SK-N-SH treated with all-trans-retinoic acid at 6 μM for 48 hours (cell line): ENCODE measurements around the gene KANSL2.
A peak's percentile ranks its signal among the peaks of the same experiment; 100 is the strongest.
"Not testable (repeated sequence)": the region's sequence is repeated elsewhere in the genome, so short reads cannot be mapped to it uniquely, and the experiment has no call there.

Experiments used
- ATAC-seq: fragments of 200-7000 bp; cut with Tn5 transposase; 3 replicates; pipeline ENCODE4 v1.9.1; 2020; ENCODE audit warnings: mild to moderate bottlenecking, moderate library complexity
- CSDC2 ChIP-seq: fragments of 250-450 bp; sonication (Bioruptor Pico); IDR thresholded peaks from 2 replicates; pipeline ENCODE4 v1.5.0; 2020; ENCODE audit warnings: mild to moderate bottlenecking, moderate library complexity
- CSRNP3 ChIP-seq: fragments of 250-450 bp; sonication (Bioruptor Pico); IDR thresholded peaks from 2 replicates; pipeline ENCODE4 v1.5.1; 2021; ENCODE audit warnings: mild to moderate bottlenecking, moderate library complexity
- ESRRG ChIP-seq: fragments of 250-450 bp; sonication (Bioruptor Pico); IDR thresholded peaks from 2 replicates; pipeline ENCODE4 v1.6.1; 2021; ENCODE audit warnings: mild to moderate bottlenecking
- GLIS3 ChIP-seq: fragments of 250-450 bp; sonication (Bioruptor Pico); IDR thresholded peaks from 2 replicates; pipeline ENCODE4 v1.5.0; 2020; ENCODE audit warnings: mild to moderate bottlenecking, moderate library complexity
- ISL1 ChIP-seq: fragments of 250-450 bp; sonication (Bioruptor Pico); IDR thresholded peaks from 2 replicates; pipeline ENCODE4 v2.1.2; 2022; ENCODE audit warnings: mild to moderate bottlenecking, moderate library complexity
- OSR1 ChIP-seq: fragments of 250-450 bp; sonication (Bioruptor Pico); IDR thresholded peaks from 2 replicates; pipeline ENCODE4 v1.8.0; 2022; ENCODE audit warnings: moderate library complexity, mild to moderate bottlenecking, inconsistent platforms
- POU6F1 ChIP-seq: fragments of 250-450 bp; sonication (Bioruptor Pico); IDR thresholded peaks from 2 replicates; pipeline ENCODE4 v1.8.0; 2021; ENCODE audit warnings: low read depth, mild to moderate bottlenecking, moderate library complexity, borderline replicate concordance
- PPARA ChIP-seq: fragments of 250-450 bp; sonication (Bioruptor Pico); IDR thresholded peaks from 2 replicates; pipeline ENCODE4 v1.5.0; 2020; ENCODE audit warnings: mild to moderate bottlenecking, borderline replicate concordance
- RARB ChIP-seq: fragments of 250-450 bp; sonication (Bioruptor Pico); IDR thresholded peaks from 2 replicates; pipeline ENCODE4 v1.8.0; 2021; ENCODE audit warnings: mild to moderate bottlenecking, moderate library complexity
- SNAI2 ChIP-seq: fragments of 250-450 bp; sonication (Bioruptor Pico); IDR thresholded peaks from 2 replicates; pipeline ENCODE4 v1.5.0; 2020; ENCODE audit warnings: mild to moderate bottlenecking, moderate library complexity
- TCF4 ChIP-seq: fragments of 250-450 bp; sonication (Bioruptor Pico); IDR thresholded peaks from 2 replicates; pipeline ENCODE4 v1.8.0; 2021; ENCODE audit warnings: mild to moderate bottlenecking, moderate library complexity, borderline replicate concordance
- TOX ChIP-seq: fragments of 250-450 bp; sonication (Bioruptor Pico); IDR thresholded peaks from 2 replicates; pipeline ENCODE4 v1.8.0; 2021; ENCODE audit warnings: mild to moderate bottlenecking, moderate library complexity, borderline replicate concordance
- ZC3H10 ChIP-seq: fragments of 250-450 bp; sonication (Bioruptor Pico); IDR thresholded peaks from 2 replicates; pipeline ENCODE4 v1.5.1; 2021; ENCODE audit warnings: mild to moderate bottlenecking, moderate library complexity
- ZFP30 ChIP-seq: fragments of 450-650 bp; formaldehyde crosslinking; IDR thresholded peaks from 2 replicates; pipeline ENCODE4 v1.5.0; 2022; ENCODE audit warnings: mild to moderate bottlenecking, moderate library complexity
- ZNF8 ChIP-seq: fragments of 450-650 bp; formaldehyde crosslinking; IDR thresholded peaks from 2 replicates; pipeline ENCODE4 v1.5.0; 2020; ENCODE audit warnings: mild to moderate bottlenecking, moderate library complexity
- TF ChIP-seq, protein P1 (sequence below): fragments of 250-450 bp; sonication (Bioruptor Pico); IDR thresholded peaks from 2 replicates; pipeline ENCODE4 v1.5.1; 2020; ENCODE audit warnings: low read depth, mild to moderate bottlenecking, moderate library complexity
- TF ChIP-seq, protein P2 (sequence below): fragments of 250-450 bp; sonication (Bioruptor Pico); IDR thresholded peaks from 2 replicates; pipeline ENCODE4 v1.8.0; 2020; ENCODE audit warnings: mild to moderate bottlenecking, moderate library complexity, borderline replicate concordance
- TF ChIP-seq, protein P3 (sequence below): fragments of 250-450 bp; sonication (Bioruptor Pico); IDR thresholded peaks from 2 replicates; pipeline ENCODE4 v1.5.0; 2020; ENCODE audit warnings: mild to moderate bottlenecking, moderate library complexity

KANSL2 gene, protein sequence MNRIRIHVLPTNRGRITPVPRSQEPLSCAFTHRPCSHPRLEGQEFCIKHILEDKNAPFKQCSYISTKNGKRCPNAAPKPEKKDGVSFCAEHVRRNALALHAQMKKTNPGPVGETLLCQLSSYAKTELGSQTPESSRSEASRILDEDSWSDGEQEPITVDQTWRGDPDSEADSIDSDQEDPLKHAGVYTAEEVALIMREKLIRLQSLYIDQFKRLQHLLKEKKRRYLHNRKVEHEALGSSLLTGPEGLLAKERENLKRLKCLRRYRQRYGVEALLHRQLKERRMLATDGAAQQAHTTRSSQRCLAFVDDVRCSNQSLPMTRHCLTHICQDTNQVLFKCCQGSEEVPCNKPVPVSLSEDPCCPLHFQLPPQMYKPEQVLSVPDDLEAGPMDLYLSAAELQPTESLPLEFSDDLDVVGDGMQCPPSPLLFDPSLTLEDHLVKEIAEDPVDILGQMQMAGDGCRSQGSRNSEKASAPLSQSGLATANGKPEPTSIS

DNA sequence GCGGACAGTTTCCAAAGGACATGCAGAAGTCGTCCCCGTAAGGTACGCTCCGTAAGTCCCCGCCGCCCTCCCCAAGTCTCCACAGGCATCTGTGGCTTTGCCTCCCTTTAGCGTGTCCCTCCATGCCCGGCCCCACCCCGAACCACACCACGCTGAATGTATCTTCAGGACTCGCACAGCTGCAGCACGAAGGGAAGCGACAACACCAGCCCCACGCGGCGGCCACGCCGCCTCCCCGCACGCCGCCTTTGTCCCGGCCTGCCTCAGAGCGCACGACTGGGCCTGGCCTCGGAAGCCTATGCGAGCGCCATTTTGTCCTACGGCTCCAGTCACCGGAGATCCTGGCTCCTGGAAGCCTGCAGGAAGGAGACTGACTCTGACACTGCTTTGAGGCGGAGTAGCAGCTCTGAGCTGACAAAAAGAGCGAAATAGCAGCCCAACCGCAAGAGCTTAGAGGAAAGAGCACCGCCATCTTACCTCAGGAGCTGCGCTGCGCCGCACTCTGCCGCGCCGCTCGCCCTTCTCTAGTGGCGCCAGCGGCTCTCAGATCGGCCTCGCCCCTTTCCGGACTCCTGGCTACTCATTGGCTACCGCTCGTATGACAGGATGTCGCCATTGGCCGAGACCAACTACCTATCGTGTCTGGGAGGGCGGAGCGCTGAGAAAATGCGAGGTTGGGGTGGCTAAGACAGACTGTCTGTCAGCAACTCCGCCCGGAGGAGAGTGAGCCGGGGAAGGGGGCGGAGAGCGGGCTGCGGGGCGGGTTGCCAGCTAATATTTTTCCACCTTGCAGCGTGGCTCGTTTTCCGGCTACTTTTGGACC lies at the start of gene KANSL2:
TSS of gene KANSL2 (minus strand) at position 529 of the 823 bp plus-strand sequence. CDS start 606 bp downstream, outside the sequence.
- TF ChIP-seq RARB (CRISPR knock-in tag) (no peak), CSRNP3 (CRISPR knock-in tag) (0 out of 2 replicates have a peak, but pooled peaks have one; percentile 48)
- peak; percentile 98 for ATAC-seq

- TF ChIP-seq, protein P1, sequence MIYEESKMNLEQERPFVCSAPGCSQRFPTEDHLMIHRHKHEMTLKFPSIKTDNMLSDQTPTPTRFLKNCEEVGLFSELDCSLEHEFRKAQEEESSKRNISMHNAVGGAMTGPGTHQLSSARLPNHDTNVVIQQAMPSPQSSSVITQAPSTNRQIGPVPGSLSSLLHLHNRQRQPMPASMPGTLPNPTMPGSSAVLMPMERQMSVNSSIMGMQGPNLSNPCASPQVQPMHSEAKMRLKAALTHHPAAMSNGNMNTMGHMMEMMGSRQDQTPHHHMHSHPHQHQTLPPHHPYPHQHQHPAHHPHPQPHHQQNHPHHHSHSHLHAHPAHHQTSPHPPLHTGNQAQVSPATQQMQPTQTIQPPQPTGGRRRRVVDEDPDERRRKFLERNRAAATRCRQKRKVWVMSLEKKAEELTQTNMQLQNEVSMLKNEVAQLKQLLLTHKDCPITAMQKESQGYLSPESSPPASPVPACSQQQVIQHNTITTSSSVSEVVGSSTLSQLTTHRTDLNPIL (CRISPR knock-in tag): no peak
- TF ChIP-seq ESRRG (CRISPR knock-in tag) (no peak), CSDC2 (CRISPR knock-in tag) (no peak), ZC3H10 (CRISPR knock-in tag) (no peak), ISL1 (CRISPR knock-in tag) (no peak), POU6F1 (CRISPR knock-in tag) (no peak), PPARA (CRISPR knock-in tag) (no peak), TOX (CRISPR knock-in tag) (no peak), GLIS3 (CRISPR knock-in tag) (no peak), SNAI2 (CRISPR knock-in tag) (no peak), TCF4 (CRISPR knock-in tag) (no peak), ZNF8 (CRISPR knock-in tag) (no peak), OSR1 (CRISPR knock-in tag) (no peak), ZFP30 (no peak), RARB (CRISPR knock-in tag) (no peak)
- TF ChIP-seq, protein P2, sequence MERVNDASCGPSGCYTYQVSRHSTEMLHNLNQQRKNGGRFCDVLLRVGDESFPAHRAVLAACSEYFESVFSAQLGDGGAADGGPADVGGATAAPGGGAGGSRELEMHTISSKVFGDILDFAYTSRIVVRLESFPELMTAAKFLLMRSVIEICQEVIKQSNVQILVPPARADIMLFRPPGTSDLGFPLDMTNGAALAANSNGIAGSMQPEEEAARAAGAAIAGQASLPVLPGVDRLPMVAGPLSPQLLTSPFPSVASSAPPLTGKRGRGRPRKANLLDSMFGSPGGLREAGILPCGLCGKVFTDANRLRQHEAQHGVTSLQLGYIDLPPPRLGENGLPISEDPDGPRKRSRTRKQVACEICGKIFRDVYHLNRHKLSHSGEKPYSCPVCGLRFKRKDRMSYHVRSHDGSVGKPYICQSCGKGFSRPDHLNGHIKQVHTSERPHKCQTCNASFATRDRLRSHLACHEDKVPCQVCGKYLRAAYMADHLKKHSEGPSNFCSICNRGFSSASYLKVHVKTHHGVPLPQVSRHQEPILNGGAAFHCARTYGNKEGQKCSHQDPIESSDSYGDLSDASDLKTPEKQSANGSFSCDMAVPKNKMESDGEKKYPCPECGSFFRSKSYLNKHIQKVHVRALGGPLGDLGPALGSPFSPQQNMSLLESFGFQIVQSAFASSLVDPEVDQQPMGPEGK (CRISPR knock-in tag): no peak
- TF ChIP-seq, protein P3, sequence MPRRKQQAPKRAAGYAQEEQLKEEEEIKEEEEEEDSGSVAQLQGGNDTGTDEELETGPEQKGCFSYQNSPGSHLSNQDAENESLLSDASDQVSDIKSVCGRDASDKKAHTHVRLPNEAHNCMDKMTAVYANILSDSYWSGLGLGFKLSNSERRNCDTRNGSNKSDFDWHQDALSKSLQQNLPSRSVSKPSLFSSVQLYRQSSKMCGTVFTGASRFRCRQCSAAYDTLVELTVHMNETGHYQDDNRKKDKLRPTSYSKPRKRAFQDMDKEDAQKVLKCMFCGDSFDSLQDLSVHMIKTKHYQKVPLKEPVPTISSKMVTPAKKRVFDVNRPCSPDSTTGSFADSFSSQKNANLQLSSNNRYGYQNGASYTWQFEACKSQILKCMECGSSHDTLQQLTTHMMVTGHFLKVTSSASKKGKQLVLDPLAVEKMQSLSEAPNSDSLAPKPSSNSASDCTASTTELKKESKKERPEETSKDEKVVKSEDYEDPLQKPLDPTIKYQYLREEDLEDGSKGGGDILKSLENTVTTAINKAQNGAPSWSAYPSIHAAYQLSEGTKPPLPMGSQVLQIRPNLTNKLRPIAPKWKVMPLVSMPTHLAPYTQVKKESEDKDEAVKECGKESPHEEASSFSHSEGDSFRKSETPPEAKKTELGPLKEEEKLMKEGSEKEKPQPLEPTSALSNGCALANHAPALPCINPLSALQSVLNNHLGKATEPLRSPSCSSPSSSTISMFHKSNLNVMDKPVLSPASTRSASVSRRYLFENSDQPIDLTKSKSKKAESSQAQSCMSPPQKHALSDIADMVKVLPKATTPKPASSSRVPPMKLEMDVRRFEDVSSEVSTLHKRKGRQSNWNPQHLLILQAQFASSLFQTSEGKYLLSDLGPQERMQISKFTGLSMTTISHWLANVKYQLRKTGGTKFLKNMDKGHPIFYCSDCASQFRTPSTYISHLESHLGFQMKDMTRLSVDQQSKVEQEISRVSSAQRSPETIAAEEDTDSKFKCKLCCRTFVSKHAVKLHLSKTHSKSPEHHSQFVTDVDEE (CRISPR knock-in tag): no peak
- no peak for ATAC-seq
These were observed 46.8 kb upstream of the KANSL2 start for GRCh38 chr12:48728807-48729206.

DNA sequence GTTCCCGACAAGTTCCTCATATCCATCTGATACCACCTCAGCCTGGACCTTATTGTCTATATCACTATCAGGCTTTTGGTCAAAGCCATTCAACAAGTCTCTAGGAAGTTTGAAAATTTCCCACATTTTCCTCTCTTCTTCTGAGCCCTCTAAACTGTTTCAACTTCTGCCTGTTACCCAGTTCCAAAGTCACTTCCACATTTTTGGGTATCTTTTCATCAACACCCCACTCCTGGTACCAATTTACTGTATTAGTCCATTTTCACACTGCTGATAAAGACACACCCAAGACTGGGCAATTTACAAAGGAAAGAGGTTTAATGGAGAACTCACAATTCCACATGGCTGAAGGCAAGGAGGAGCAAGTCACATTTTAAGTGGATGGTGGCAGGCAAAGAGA lies 38.7 kb upstream of the KANSL2 start:
- ATAC-seq: not testable (repeated sequence)

GRCh38 chr12:48720171-48720570 lies 38.1 kb upstream of the KANSL2 start:
- ATAC-seq: not testable (repeated sequence)

GRCh38 chr12:48719002-48719401 lies 37.0 kb upstream of the KANSL2 start:
- not testable (repeated sequence) for ATAC-seq
